ENCODE data around the gene PDSS2. TPM values are rescaled to one million over a fixed set of nuclear protein-coding genes. Genes with fewer than 3 reads are reported as not detected.

The PDSS2 gene
- total and polyA plus RNA-seq, 9 of the 15 experiments (the other 6 are each of a cell fraction or from before 2014, with no cell fraction given) = 5.8 to 21.1 (median 12.0) TPM

GRCh38 chr6:107122748-107123147 lies 336.6 kb downstream of the PDSS2 start:
- H3K9ac ChIP-seq (ENCODE audit: insufficient read depth in 1 of 2, low read depth in 2 of 2, low read length in 2 of 2) = no peak overlapping the region
- POLR2A ChIA-PET = no interaction called here
- ATAC-seq (no peak), FAIRE-seq (no peak), DNase-seq (ENCODE audit: extremely low read depth in 1 of 4, low spot score in 3 of 4) (no peak)
- no peaks in the 10 kb centered on the region for H3K27me3 ChIP-seq (ENCODE audit: control insufficient read depth in 2 of 2, insufficient read depth in 2 of 2, low read length in 2 of 2)
- BruUV-seq (replicated peaks) = no TSS peak
- no peaks in the 10 kb centered on the region for H3K79me2 ChIP-seq (ENCODE audit: control insufficient read depth, insufficient read depth, low read length)
- H3K9me1 ChIP-seq (ENCODE audit: control insufficient read depth, insufficient read depth, low read length) = no peaks in the 10 kb centered on the region
- no peaks in the 10 kb centered on the region for H3K36me3 ChIP-seq (ENCODE audit: control insufficient read depth, insufficient read depth, low read length)
- H4K20me1 ChIP-seq (replicated peaks; ENCODE audit: control insufficient read depth, insufficient read depth, low read length) = no peaks in the 10 kb centered on the region
- H3K9me3 ChIP-seq (replicated peaks; ENCODE audit: control insufficient read depth, insufficient read depth, low read depth, low read length) = no peaks in the 10 kb centered on the region
- H3K27ac ChIP-seq (ENCODE audit: extremely low read depth, low read depth, low read length) = no peak overlapping the region
- CTCF ChIA-PET (ENCODE audit: low intra/inter-chr PET ratio) = no interaction called here
- in situ Hi-C loops (cut with MboI) (no loop called here), intact Hi-C loops (cut with micrococcal nuclease) (no loop called here)
- no peak overlapping the region for H3K4me3 ChIP-seq
- 92% methylated on average over 4 of the region's 4 CpGs for WGBS (ENCODE audit: insufficient coverage, low coverage, missing lambda C conversion rate)
- H3K4me1 ChIP-seq (replicated peaks in 1 of 2; ENCODE audit: control insufficient read depth in 2 of 2, insufficient read depth in 2 of 2, low read length in 2 of 2) = peaks cover 8 to 9% of the 10 kb centered on the region in 2 experiments; a peak in 3 of 5 replicates
- no peak overlapping the region for H3K4me2 ChIP-seq (ENCODE audit: insufficient read depth, low read length)
- H2AFZ ChIP-seq (ENCODE audit: low read depth, low read length) = no peak overlapping the region
- TF ChIP-seq ZNF318 (IDR thresholded peaks at IDR 0.05; ENCODE audit: borderline replicate concordance in 1 of 2, low read depth in 1 of 2) (no peak), L3MBTL2 (IDR thresholded peaks at IDR 0.05) (no peak), ZNF57 (CRISPR knock-in tag; IDR thresholded peaks at IDR 0.05) (no peak), ZFPM2 (CRISPR knock-in tag; IDR thresholded peaks at IDR 0.05) (no peak), E2F6 (IDR thresholded peaks at IDR 0.05; ENCODE audit: borderline replicate concordance in 1 of 2, extremely low read depth in 1 of 2, insufficient read depth in 1 of 2, insufficient read length in 1 of 2, low read depth in 1 of 2, low read length in 1 of 2, poor library complexity in 1 of 2, severe bottlenecking in 1 of 2) (no peak), BCL6 (CRISPR knock-in tag; IDR thresholded peaks at IDR 0.05) (no peak), PRDM10 (IDR thresholded peaks at IDR 0.05; ENCODE audit: partially characterized antibody) (no peak), U2AF1 (optimal IDR thresholded peaks at IDR 0.05; ENCODE audit: low read depth, low read length) (no peak), RBFOX2 (IDR thresholded peaks at IDR 0.05; ENCODE audit: low read depth, low read length) (no peak)
